ENCODE data around the gene TESK1.

TESK1 gene, protein sequence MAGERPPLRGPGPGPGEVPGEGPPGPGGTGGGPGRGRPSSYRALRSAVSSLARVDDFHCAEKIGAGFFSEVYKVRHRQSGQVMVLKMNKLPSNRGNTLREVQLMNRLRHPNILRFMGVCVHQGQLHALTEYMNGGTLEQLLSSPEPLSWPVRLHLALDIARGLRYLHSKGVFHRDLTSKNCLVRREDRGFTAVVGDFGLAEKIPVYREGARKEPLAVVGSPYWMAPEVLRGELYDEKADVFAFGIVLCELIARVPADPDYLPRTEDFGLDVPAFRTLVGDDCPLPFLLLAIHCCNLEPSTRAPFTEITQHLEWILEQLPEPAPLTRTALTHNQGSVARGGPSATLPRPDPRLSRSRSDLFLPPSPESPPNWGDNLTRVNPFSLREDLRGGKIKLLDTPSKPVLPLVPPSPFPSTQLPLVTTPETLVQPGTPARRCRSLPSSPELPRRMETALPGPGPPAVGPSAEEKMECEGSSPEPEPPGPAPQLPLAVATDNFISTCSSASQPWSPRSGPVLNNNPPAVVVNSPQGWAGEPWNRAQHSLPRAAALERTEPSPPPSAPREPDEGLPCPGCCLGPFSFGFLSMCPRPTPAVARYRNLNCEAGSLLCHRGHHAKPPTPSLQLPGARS

DNA sequence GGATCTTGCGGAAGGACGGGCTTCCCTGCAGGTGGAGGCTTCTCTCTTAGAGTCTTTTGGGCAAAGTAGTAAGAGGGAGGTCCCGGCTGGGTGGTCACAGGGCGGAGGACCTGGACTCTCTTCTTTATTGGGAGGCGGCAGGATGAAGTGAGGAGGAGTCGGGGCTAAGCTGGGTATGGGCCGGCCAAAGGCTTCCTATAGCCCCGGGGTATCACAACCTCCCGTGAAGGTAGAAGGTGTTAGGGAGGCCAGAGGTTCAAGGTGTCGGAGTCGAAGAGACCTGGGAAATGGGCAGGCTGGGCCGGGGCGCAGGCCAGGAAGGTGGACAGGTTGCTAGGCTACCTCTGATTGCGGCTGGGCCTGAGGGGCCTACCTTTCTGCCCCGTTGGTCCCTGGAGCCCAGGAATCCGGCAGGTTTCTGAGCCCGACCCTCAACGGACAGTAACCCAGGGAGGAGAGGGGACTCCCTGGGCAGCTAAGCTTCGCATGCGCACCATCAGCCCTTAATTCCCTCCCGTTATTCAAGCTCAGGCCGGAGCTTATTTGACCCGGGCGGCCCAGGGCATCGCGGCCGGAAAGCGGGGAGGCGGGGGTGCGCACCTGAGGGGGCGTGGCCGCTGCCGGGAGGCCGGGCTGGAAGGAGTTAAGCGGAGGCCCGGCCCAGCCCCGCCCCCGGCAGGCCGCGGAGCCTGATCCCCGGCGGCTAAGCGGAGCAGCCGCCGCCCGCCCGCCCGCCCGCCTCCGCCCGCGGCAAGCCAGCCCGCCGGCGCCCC lies at the start of gene TESK1:
TSS of gene TESK1 (plus strand) at position 685 of the 773 bp plus-strand sequence. CDS start 358 bp downstream, outside the sequence.
- peak; percentile 82 for DNase-seq (ENCODE audit: extremely low spot score)
- ChIA-PET POLR2A (interaction anchor here (1.4 kb wide), 1 partner anchor 41 kb away, joined by 6 read pairs; no protein-coding TSS in a partner anchor), CTCF (interaction anchor here (1.2 kb wide), 1 partner anchor 60 kb away, joined by 6 read pairs; the partner anchor contains the start of gene ARHGEF39)
- TF ChIP-seq L3MBTL2 (conservative IDR thresholded peaks at IDR 0.05) (0 out of 2 replicates have a peak, but pooled peaks have one; percentile 20), NFRKB (IDR thresholded peaks at IDR 0.05) (no peak)

GRCh38 chr9:35555881-35556280 lies 49.2 kb upstream of the TESK1 start:
- DNase-seq (ENCODE audit: extremely low spot score): no peak
- no peak for TF ChIP-seq LEF1 (IDR thresholded peaks at IDR 0.05; ENCODE audit: borderline replicate concordance)
- TF ChIP-seq CTBP1 (IDR thresholded peaks at IDR 0.05; ENCODE audit: borderline replicate concordance): no peak
- TF ChIP-seq, protein P1, sequence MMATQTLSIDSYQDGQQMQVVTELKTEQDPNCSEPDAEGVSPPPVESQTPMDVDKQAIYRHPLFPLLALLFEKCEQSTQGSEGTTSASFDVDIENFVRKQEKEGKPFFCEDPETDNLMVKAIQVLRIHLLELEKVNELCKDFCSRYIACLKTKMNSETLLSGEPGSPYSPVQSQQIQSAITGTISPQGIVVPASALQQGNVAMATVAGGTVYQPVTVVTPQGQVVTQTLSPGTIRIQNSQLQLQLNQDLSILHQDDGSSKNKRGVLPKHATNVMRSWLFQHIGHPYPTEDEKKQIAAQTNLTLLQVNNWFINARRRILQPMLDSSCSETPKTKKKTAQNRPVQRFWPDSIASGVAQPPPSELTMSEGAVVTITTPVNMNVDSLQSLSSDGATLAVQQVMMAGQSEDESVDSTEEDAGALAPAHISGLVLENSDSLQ (IDR thresholded peaks at IDR 0.05): no peak
- no peak for TF ChIP-seq FOXK2 (IDR thresholded peaks at IDR 0.05)
- no peak for TF ChIP-seq TARDBP (IDR thresholded peaks at IDR 0.05)
- no peak for TF ChIP-seq BHLHE40 (IDR thresholded peaks at IDR 0.05; ENCODE audit: borderline replicate concordance)
- no peak for TF ChIP-seq ARNT (IDR thresholded peaks at IDR 0.05)
- ChIA-PET CTCF (no interaction called here), POLR2A (no interaction called here)

DNA sequence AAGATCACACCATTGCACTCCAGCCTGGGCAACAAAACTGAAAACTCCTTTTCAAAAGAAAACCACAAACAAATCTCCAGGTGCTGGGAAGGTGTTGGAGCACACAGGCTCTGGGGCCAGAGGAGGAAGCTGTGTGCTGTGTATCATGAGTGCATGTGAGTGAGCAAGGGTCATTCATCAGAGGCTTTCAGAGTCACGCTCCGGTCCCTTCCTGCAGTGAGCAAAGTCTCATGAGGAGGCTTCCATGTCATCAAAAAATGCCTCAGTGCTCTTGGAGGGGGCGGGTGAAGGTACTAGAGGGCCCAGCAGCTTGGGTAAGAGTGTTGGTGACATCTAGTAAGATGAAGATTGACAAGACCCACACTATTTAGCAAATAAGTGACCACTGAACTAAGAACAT lies 48.3 kb upstream of the TESK1 start:
- ChIA-PET CTCF (interaction anchor here (0.6 kb wide), 1 partner anchor 32 kb away, joined by 3 read pairs; no protein-coding TSS in a partner anchor), POLR2A (no interaction called here)
- no peak for TF ChIP-seq ARNT (IDR thresholded peaks at IDR 0.05)
- no peak for TF ChIP-seq SUZ12 (IDR thresholded peaks at IDR 0.05)
- TF ChIP-seq ZNF384 (IDR thresholded peaks at IDR 0.05): no peak
- DNase-seq (ENCODE audit: extremely low spot score): no peak

DNA sequence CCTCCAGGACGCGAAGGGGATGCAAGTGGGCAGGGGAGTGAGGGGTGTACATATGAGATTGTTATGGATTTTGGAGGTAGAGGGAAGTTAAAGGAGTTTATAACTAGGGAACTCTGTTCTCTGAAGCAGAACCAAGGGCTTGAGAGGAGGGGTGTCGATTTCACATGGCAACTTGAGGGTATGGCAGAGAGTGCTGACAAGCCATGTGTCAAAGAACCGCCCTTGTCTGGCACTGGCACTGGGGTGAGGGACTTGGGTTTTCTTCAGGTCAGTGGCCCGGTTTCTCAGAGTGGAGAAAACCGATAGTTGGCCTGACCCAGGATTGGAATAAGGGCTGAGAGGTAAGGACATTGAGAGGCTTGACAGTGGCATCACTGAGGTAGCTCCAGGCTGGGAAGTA lies 47.7 kb upstream of the TESK1 start:
- ChIA-PET POLR2A (no interaction called here), CTCF (interaction anchor here (0.6 kb wide), 1 partner anchor 31 kb away, joined by 3 read pairs; no protein-coding TSS in a partner anchor)
- DNase-seq (ENCODE audit: extremely low spot score): no peak
- TF ChIP-seq BHLHE40 (IDR thresholded peaks at IDR 0.05; ENCODE audit: borderline replicate concordance) (no peak), SUZ12 (IDR thresholded peaks at IDR 0.05) (no peak), TARDBP (IDR thresholded peaks at IDR 0.05) (no peak), ELF4 (IDR thresholded peaks at IDR 0.05) (no peak), CTBP1 (IDR thresholded peaks at IDR 0.05; ENCODE audit: borderline replicate concordance) (no peak), ARNT (IDR thresholded peaks at IDR 0.05) (no peak), SP1 (IDR thresholded peaks at IDR 0.05) (no peak), HDGF (IDR thresholded peaks at IDR 0.05; ENCODE audit: borderline replicate concordance) (no peak), L3MBTL2 (conservative IDR thresholded peaks at IDR 0.05) (no peak), FOXK2 (IDR thresholded peaks at IDR 0.05) (no peak), ZNF384 (IDR thresholded peaks at IDR 0.05) (no peak), LEF1 (IDR thresholded peaks at IDR 0.05; ENCODE audit: borderline replicate concordance) (no peak), FOXM1 (IDR thresholded peaks at IDR 0.05; ENCODE audit: borderline replicate concordance) (no peak), FOXA1 (IDR thresholded peaks at IDR 0.05) (no peak), NFRKB (IDR thresholded peaks at IDR 0.05) (no peak)
- TF ChIP-seq, protein P1 (IDR thresholded peaks at IDR 0.05): no peak

GRCh38 chr9:35558185-35558584 lies 46.9 kb upstream of the TESK1 start:
- ChIA-PET POLR2A (no interaction called here), CTCF (no interaction called here)
- TF ChIP-seq CTBP1 (IDR thresholded peaks at IDR 0.05; ENCODE audit: borderline replicate concordance) (no peak), ZNF384 (IDR thresholded peaks at IDR 0.05) (no peak), ELF4 (IDR thresholded peaks at IDR 0.05) (no peak), FOXA1 (IDR thresholded peaks at IDR 0.05) (no peak), SP1 (IDR thresholded peaks at IDR 0.05) (no peak), FOXK2 (IDR thresholded peaks at IDR 0.05) (no peak), ARNT (IDR thresholded peaks at IDR 0.05) (no peak), HDGF (IDR thresholded peaks at IDR 0.05; ENCODE audit: borderline replicate concordance) (no peak), TARDBP (IDR thresholded peaks at IDR 0.05) (no peak), NFRKB (IDR thresholded peaks at IDR 0.05) (no peak)
- TF ChIP-seq, protein P1 (IDR thresholded peaks at IDR 0.05): no peak
- DNase-seq (ENCODE audit: extremely low spot score): no peak

Data from HEK293T (cell line).